ENCODE measurements around the gene HACD3.
A peak's percentile ranks its signal among the peaks of the same experiment; 100 is the strongest.
"Not testable (repeated sequence)": the region's sequence is repeated elsewhere in the genome, so short reads cannot be mapped to it uniquely, and the experiment has no call there.

Gene HACD3

GRCh38 chr15:65603134-65603533 is 72.9 kb downstream of the HACD3 start:
- DNase-seq (ENCODE audit: low spot score), result no peak

GRCh38 chr15:65603559-65603958 is 73.3 kb downstream of the HACD3 start:
- DNase-seq (ENCODE audit: low spot score), result no peak

- DNase-seq (ENCODE audit: low spot score), result peak; percentile 100
Measured at GRCh38 chr15:65610871-65611718, 80.8 kb downstream of the HACD3 start, which contains the start of gene INTS14. TSS of gene INTS14 (minus strand) at chr15:65611131. CDS start at chr15:65607380, 3,751 bp downstream.

GRCh38 chr15:65611888-65612615 is 81.8 kb downstream of the HACD3 start:
- no peak for DNase-seq (ENCODE audit: low spot score)

- DNase-seq (ENCODE audit: low spot score), result no peak
Measured at GRCh38 chr15:65612616-65612946, 82.3 kb downstream of the HACD3 start.

- no peak for DNase-seq (ENCODE audit: low spot score)
Measured at GRCh38 chr15:65612949-65613744, 82.9 kb downstream of the HACD3 start.

DNA sequence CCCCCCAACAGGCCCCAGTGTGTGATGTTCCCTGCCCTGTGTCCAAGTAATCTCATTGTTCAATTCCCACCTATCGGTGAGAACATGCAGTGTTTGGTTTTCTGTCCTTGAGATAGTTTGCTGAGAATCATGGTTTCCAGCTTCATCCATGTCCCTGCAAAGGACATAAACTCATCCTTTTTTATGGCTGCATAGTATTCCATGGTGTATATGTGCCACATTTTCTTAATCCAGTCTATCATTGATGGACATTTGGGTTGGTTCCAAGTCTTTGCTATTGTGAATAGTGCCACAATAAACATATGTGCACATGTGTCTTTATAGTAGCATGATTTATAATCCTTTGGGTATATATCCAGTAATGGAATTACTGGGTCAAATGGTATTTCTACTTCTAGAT is 85.6 kb downstream of the HACD3 start:
- DNase-seq (ENCODE audit: low spot score), result not testable (repeated sequence)

GRCh38 chr15:65618560-65619109 is 88.4 kb downstream of the HACD3 start:
- DNase-seq (ENCODE audit: low spot score), result no peak

GRCh38 chr15:65619626-65620290 is 89.5 kb downstream of the HACD3 start:
- no peak for DNase-seq (ENCODE audit: low spot score)

- DNase-seq (ENCODE audit: low spot score), result no peak
Measured at GRCh38 chr15:65620833-65621232, 90.6 kb downstream of the HACD3 start.

GRCh38 chr15:65621638-65622037 is 91.4 kb downstream of the HACD3 start, which contains the start of gene SLC24A1:
TSS of gene SLC24A1 (plus strand) at chr15:65621938. CDS start at chr15:65624081, 2,143 bp downstream.
- no peak for DNase-seq (ENCODE audit: low spot score)

DNA sequence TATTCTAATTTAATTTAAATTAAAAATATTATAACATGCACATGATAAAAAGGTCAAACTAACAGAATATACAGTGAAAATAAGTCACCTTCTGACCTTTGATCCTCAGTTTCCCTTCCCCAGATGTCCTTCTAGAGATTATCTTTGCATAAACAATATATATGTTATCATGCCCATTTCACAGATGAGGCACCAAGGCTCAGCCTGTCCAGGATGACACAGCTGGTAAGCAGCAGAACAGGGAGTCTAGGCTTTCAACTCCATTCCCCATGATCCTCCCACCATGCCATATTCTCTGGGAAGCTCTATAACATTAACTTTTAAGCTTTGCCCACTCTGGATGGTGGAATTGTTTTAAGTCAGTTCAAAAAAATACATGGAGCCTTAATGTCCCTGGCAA is 92.8 kb downstream of the HACD3 start:
- DNase-seq (ENCODE audit: low spot score), result no peak

DNA sequence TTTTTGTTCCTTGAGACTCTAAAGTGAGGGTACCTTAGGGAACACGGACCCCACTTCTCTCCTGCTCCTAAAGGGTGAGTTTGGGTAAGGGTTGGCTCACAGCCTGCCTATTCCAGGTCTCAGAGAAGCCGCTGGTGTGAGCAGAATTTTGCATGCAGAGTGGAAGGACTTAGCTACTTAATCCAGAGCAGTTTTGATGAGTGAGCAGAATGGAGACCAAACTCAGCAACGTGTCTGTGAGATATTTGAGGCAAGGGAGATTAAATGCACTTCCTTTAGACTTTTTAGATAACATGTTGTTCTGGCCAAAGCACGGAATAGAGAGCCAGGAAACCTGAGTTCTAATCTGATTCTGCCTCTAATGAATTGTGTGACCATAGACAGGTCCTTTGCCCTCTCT is 96.6 kb downstream of the HACD3 start:
- DNase-seq (ENCODE audit: low spot score), result no peak

Data from AG20443 (cell line).